ENCODE measurements around the gene DSE. TPM values are rescaled to one million over a fixed set of nuclear protein-coding genes. Genes with fewer than 3 reads are reported as not detected.

The DSE gene
- total and polyA plus RNA-seq, 4 donors, result 15.4 to 59.1 (median 27.0) TPM

DNA sequence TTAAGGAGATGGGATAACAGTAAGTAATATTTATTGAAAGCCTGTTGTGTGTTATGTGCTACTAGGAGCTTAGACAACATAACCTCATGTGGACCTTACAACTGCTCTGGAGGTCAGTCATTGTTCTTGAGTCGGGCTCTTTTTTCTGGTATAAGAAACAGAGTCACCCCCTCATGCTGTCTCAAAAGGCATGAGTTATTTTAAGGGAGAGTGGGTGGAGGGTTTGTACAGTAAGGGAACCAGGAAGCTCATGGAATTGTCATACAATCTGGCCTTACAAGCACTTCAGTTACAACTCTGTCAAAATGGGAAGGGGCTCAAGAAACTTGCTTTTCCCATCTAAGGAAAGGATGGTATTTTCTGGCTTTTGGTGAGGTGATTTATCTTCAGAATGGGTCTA is 16.5 kb upstream of the DSE start:
- Histone ChIP-seq H3K36me3 (ENCODE audit: control insufficient read depth, insufficient read depth, low read length) (no peaks in the 10 kb centered on the region), H3K4me1 (ENCODE audit: control insufficient read depth, insufficient read depth, low read length) (no peaks in the 10 kb centered on the region), H3K27me3 (ENCODE audit: control insufficient read depth, insufficient read depth, low read length) (no peaks in the 10 kb centered on the region), H3K4me3 (ENCODE audit: low read depth, low read length) (no peak overlapping the region), H3K9me3 (ENCODE audit: control insufficient read depth, insufficient read depth, low read length) (no peaks in the 10 kb centered on the region), H3K27ac (ENCODE audit: low read depth, low read length) (no peak overlapping the region)
- WGBS (ENCODE audit: insufficient coverage), result no CpG with 5 or more reads among the region's 1 CpG
- no peak for DNase-seq (ENCODE audit: low read depth in 4 of 6, low spot score in 6 of 6)

DNA sequence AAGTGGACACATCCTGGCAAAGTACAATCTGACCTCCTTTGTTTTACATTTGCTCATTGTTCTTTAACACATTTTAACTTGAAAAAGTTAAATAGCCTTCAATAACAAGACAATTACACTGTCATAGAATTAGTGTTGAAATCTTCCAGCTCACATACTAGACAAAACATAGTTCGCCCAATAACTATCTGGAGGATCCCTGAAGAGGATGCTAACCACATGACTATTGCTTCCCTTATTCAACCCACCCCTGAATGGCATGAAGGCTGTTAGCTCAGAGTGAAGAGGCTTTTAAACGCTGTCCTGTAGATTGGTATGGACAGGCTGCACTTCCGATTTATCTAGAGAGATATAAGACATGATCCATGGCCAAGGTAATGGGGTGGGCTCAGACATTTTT is 15.0 kb upstream of the DSE start:
- H3K4me1 ChIP-seq (ENCODE audit: control insufficient read depth, insufficient read depth, low read length), result no peaks in the 10 kb centered on the region
- DNase-seq (ENCODE audit: low read depth in 4 of 6, low spot score in 6 of 6), result no peak
- WGBS (ENCODE audit: insufficient coverage), result 100% methylated on average over 2 of the region's 3 CpGs
- H3K4me3 ChIP-seq (ENCODE audit: low read depth, low read length), result no peak overlapping the region
- no peak overlapping the region for H3K27ac ChIP-seq (ENCODE audit: low read depth, low read length)
- no peaks in the 10 kb centered on the region for H3K36me3 ChIP-seq (ENCODE audit: control insufficient read depth, insufficient read depth, low read length)
- H3K9me3 ChIP-seq (ENCODE audit: control insufficient read depth, insufficient read depth, low read length), result no peaks in the 10 kb centered on the region
- no peaks in the 10 kb centered on the region for H3K27me3 ChIP-seq (ENCODE audit: control insufficient read depth, insufficient read depth, low read length)

DNA sequence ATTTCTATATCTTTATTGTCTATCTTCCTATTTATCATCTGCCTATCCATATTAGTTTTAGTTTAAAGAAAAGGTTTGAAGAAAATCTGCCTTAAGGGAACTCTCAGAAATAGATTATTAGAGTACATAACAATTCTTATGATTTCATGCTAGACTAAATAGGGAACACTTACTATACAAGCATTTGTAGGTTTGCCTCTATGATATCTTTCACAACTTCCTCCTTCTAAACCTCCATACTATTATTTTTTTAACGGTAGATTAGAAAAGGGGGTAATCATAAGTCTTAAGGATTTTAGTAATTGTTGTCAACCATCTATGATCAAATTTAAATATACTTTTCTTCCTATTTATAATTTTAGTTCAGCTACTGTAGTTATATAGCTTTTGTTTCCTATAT is 11.6 kb upstream of the DSE start:
- no peak for DNase-seq (ENCODE audit: low read depth in 4 of 6, low spot score in 6 of 6)
- Histone ChIP-seq H3K27ac (ENCODE audit: low read depth, low read length) (no peak overlapping the region), H3K27me3 (ENCODE audit: control insufficient read depth, insufficient read depth, low read length) (no peaks in the 10 kb centered on the region), H3K4me3 (ENCODE audit: low read depth, low read length) (no peak overlapping the region), H3K36me3 (ENCODE audit: control insufficient read depth, insufficient read depth, low read length) (no peaks in the 10 kb centered on the region), H3K4me1 (ENCODE audit: control insufficient read depth, insufficient read depth, low read length) (no peaks in the 10 kb centered on the region), H3K9me3 (ENCODE audit: control insufficient read depth, insufficient read depth, low read length) (no peaks in the 10 kb centered on the region)
- WGBS (ENCODE audit: insufficient coverage), result no CpG with 5 or more reads among the region's 1 CpG

DNA sequence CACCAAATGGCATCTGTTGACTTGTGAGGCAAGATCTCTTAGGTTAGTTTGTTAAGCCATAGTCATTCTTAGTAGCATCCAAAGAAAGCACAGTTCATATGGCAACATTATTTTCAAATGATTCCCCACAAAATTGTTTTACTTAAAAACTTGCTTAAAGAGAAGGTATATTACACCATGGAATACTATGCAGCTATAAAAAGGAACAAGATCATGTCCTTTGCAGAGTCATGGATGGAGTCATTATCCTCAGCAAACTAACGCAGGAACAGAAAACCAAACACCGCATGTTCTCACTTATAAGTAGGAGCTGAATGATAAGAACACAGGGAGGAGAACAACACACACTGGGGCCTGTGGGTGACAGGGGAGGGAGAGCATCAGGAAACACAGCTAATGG is 10.9 kb upstream of the DSE start:
- Histone ChIP-seq H3K36me3 (ENCODE audit: control insufficient read depth, insufficient read depth, low read length) (no peaks in the 10 kb centered on the region), H3K4me3 (ENCODE audit: low read depth, low read length) (no peak overlapping the region), H3K4me1 (ENCODE audit: control insufficient read depth, insufficient read depth, low read length) (no peaks in the 10 kb centered on the region), H3K27ac (ENCODE audit: low read depth, low read length) (no peak overlapping the region), H3K27me3 (ENCODE audit: control insufficient read depth, insufficient read depth, low read length) (no peaks in the 10 kb centered on the region), H3K9me3 (ENCODE audit: control insufficient read depth, insufficient read depth, low read length) (no peaks in the 10 kb centered on the region)
- WGBS (ENCODE audit: insufficient coverage), result no CpG with 5 or more reads among the region's 2 CpGs
- no peak for DNase-seq (ENCODE audit: low read depth in 4 of 6, low spot score in 6 of 6)

DNA sequence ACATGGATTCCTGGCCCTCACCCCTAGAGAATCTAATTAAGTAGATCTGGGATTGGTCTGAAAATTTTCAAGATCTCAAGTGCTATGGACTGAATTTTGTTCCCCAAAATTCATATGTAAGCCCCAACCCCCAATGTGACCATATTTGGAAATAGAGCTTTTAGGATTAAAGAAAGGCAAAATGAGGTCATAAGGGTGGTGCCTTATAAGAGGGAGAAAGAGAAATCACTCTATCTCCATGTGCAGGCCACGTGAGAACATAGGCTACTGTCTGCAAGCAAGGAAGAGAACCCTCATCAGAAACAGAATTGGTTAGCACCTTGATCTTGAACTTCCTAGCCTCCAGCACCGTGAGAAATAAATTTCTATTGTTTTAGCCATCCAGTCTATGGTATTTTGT is 8.5 kb upstream of the DSE start:
- Histone ChIP-seq H3K9me3 (ENCODE audit: control insufficient read depth, insufficient read depth, low read length) (no peaks in the 10 kb centered on the region), H3K27me3 (ENCODE audit: control insufficient read depth, insufficient read depth, low read length) (no peaks in the 10 kb centered on the region), H3K27ac (ENCODE audit: low read depth, low read length) (no peak overlapping the region), H3K4me1 (ENCODE audit: control insufficient read depth, insufficient read depth, low read length) (no peaks in the 10 kb centered on the region), H3K4me3 (ENCODE audit: low read depth, low read length) (no peak overlapping the region), H3K36me3 (ENCODE audit: control insufficient read depth, insufficient read depth, low read length) (no peaks in the 10 kb centered on the region)
- WGBS (ENCODE audit: insufficient coverage), result no CpG with 5 or more reads among the region's 2 CpGs
- DNase-seq (ENCODE audit: low read depth in 4 of 6, low spot score in 6 of 6), result no peak

DNA sequence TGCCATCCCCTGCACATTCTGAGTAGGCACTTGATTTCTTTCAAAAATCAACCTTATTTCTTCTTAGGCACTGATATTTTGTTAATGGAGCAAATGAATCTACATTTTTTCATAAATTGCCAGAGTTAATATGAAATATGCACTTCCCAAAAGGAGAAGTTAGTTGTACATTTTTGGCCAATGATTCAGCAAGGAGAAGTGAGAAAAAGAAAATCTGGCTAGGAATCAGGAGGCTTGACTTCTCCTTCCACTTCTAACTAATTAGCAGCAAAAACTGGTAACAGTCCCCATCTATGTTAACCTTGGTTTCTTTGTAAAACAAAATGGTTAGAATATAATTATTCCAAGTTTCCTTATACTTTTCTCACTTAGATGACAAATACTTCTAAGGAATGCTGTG is 7.0 kb upstream of the DSE start:
- H3K4me1 ChIP-seq (ENCODE audit: control insufficient read depth, insufficient read depth, low read length), result no peaks in the 10 kb centered on the region
- H3K9me3 ChIP-seq (ENCODE audit: control insufficient read depth, insufficient read depth, low read length), result no peaks in the 10 kb centered on the region
- no peak overlapping the region for H3K4me3 ChIP-seq (ENCODE audit: low read depth, low read length)
- no peaks in the 10 kb centered on the region for H3K27me3 ChIP-seq (ENCODE audit: control insufficient read depth, insufficient read depth, low read length)
- no peaks in the 10 kb centered on the region for H3K36me3 ChIP-seq (ENCODE audit: control insufficient read depth, insufficient read depth, low read length)
- no peak overlapping the region for H3K27ac ChIP-seq (ENCODE audit: low read depth, low read length)
- no peak for DNase-seq (ENCODE audit: low read depth in 4 of 6, low spot score in 6 of 6)

DNA sequence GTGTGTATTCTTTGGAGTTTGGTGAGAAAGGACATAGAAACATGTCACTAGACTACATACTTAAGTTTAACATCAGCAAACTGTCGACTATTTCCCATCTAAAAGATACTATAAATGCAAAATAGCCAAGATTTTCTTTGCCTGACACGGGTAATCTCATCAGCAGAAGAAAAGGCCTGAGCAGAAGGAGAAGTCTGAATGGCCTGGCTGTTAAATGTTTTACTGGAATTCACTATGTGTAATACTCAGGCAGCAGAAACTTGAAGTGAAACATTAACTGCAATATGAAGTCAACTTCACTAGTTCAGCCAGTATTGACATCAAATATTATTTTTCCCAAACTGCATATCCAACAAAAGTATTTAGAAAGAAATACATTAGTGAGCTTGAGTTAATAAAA is 6.4 kb upstream of the DSE start:
- H3K4me3 ChIP-seq (ENCODE audit: low read depth, low read length), result no peak overlapping the region
- no peaks in the 10 kb centered on the region for H3K4me1 ChIP-seq (ENCODE audit: control insufficient read depth, insufficient read depth, low read length)
- DNase-seq (ENCODE audit: low read depth in 4 of 6, low spot score in 6 of 6), result no peak
- no CpG with 5 or more reads among the region's 2 CpGs for WGBS (ENCODE audit: insufficient coverage)
- H3K36me3 ChIP-seq (ENCODE audit: control insufficient read depth, insufficient read depth, low read length), result no peaks in the 10 kb centered on the region
- H3K9me3 ChIP-seq (ENCODE audit: control insufficient read depth, insufficient read depth, low read length), result no peaks in the 10 kb centered on the region
- no peaks in the 10 kb centered on the region for H3K27me3 ChIP-seq (ENCODE audit: control insufficient read depth, insufficient read depth, low read length)
- H3K27ac ChIP-seq (ENCODE audit: low read depth, low read length), result no peak overlapping the region

DNA sequence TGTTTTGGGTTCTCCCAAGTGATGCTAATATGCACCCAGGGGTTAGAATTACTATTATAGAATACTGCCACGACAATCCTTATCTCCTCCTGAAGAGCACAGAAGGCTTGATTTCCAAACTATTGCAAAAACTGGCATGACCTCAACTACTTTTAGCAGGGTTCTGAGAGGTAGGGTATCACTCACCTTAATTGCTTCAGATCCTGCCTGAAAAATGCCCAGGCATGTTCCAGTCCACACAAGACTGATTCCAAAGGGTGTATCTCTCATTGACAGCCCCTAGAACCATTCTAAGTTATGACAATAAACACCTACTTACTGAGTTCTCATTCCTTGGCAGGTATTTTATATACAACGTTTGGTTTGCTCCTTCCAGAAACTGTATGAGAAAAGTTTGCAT is 5.0 kb upstream of the DSE start:
- Histone ChIP-seq H3K9me3 (ENCODE audit: control insufficient read depth, insufficient read depth, low read length) (no peaks in the 10 kb centered on the region), H3K4me1 (ENCODE audit: control insufficient read depth, insufficient read depth, low read length) (peaks cover 3% of the 10 kb centered on the region), H3K36me3 (ENCODE audit: control insufficient read depth, insufficient read depth, low read length) (no peaks in the 10 kb centered on the region), H3K4me3 (ENCODE audit: low read depth, low read length) (no peak overlapping the region), H3K27ac (ENCODE audit: low read depth, low read length) (no peak overlapping the region), H3K27me3 (ENCODE audit: control insufficient read depth, insufficient read depth, low read length) (no peaks in the 10 kb centered on the region)
- no peak for DNase-seq (ENCODE audit: low read depth in 4 of 6, low spot score in 6 of 6)
- whole genome bisulfite sequencing (ENCODE audit: insufficient coverage), result no CpG with 5 or more reads among the region's 2 CpGs

DNA sequence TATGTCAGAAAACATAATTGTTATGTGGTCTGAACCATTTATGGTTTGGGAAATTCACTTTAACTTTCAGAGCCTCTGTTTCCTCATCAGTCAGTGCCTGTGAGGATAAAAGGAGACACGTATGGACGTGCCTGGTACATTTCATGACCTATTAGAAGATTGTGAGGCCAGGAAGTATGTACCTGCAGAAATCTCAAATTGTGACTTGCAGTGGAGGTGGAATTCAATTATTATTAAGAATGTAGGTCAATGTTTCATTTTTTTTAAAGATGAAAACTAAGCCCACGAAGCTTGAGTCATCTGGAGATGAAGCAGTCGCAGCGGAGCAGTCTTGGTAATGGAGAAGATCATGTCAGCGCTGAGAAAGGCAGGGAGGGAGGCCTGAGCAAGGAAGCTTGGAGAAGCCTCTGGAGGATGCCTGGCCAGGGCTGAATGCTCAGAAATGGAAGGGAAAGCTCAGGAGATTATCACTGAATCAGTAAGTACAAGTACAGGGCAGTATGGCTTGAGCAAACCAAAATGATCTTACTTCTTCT is 3.9 kb upstream of the DSE start:
- Histone ChIP-seq H3K4me1 (ENCODE audit: control insufficient read depth, insufficient read depth, low read length) (peaks cover 10% of the 10 kb centered on the region), H3K36me3 (ENCODE audit: control insufficient read depth, insufficient read depth, low read length) (no peaks in the 10 kb centered on the region), H3K27me3 (ENCODE audit: control insufficient read depth, insufficient read depth, low read length) (no peaks in the 10 kb centered on the region), H3K9me3 (ENCODE audit: control insufficient read depth, insufficient read depth, low read length) (no peaks in the 10 kb centered on the region), H3K27ac (ENCODE audit: low read depth, low read length) (no peak overlapping the region), H3K4me3 (ENCODE audit: low read depth, low read length) (no peak overlapping the region)
- DNase-seq (ENCODE audit: low read depth in 4 of 6, low spot score in 6 of 6), result no peak
- 88% methylated on average over 6 of the region's 6 CpGs for WGBS (ENCODE audit: insufficient coverage)

DNA sequence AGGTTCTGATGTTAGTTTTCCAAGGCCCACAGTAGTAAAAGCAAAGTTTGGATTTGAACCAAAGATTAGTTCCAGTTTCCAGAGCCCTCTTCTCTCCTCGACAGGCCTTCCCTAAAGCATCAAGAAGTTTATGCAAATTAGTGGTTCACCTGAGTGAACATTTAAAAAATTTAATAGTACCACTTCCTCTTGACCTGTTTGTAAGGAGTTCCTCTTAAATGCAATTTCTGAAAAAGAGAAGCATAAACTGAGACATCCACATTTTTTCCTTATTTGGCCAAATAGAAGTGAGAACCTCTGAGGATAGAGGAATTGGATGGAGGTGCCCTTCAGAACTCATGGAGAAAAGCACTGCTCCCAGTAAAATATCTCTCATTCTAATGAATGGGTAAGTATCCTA is 1.2 kb upstream of the DSE start:
- Histone ChIP-seq H3K27me3 (ENCODE audit: control insufficient read depth, insufficient read depth, low read length) (no peaks in the 10 kb centered on the region), H3K4me3 (ENCODE audit: low read depth, low read length) (no peak overlapping the region), H3K4me1 (ENCODE audit: control insufficient read depth, insufficient read depth, low read length) (peaks cover 15% of the 10 kb centered on the region), H3K36me3 (ENCODE audit: control insufficient read depth, insufficient read depth, low read length) (no peaks in the 10 kb centered on the region), H3K27ac (ENCODE audit: low read depth, low read length) (peak overlapping the region; percentile 94), H3K9me3 (ENCODE audit: control insufficient read depth, insufficient read depth, low read length) (no peaks in the 10 kb centered on the region)
- DNase-seq (ENCODE audit: low read depth in 4 of 6, low spot score in 6 of 6), result no peak
- WGBS (ENCODE audit: insufficient coverage), result no CpG with 5 or more reads among the region's 1 CpG
